HG03066 (cell line): ENCODE data around the gene CDH16.
"Not testable (repeated sequence)": the region's sequence is repeated elsewhere in the genome, so short reads cannot be mapped to it uniquely, and the experiment has no call there.

Experiments used
- ATAC-seq: cut with Tn5 transposase; IDR thresholded peaks from one replicate; pipeline ENCODE4 v1.9.1; 2021; ENCODE audit warnings: low read depth; ENCODE audit not compliant: unreplicated experiment

The CDH16 gene, protein sequence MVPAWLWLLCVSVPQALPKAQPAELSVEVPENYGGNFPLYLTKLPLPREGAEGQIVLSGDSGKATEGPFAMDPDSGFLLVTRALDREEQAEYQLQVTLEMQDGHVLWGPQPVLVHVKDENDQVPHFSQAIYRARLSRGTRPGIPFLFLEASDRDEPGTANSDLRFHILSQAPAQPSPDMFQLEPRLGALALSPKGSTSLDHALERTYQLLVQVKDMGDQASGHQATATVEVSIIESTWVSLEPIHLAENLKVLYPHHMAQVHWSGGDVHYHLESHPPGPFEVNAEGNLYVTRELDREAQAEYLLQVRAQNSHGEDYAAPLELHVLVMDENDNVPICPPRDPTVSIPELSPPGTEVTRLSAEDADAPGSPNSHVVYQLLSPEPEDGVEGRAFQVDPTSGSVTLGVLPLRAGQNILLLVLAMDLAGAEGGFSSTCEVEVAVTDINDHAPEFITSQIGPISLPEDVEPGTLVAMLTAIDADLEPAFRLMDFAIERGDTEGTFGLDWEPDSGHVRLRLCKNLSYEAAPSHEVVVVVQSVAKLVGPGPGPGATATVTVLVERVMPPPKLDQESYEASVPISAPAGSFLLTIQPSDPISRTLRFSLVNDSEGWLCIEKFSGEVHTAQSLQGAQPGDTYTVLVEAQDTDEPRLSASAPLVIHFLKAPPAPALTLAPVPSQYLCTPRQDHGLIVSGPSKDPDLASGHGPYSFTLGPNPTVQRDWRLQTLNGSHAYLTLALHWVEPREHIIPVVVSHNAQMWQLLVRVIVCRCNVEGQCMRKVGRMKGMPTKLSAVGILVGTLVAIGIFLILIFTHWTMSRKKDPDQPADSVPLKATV

DNA sequence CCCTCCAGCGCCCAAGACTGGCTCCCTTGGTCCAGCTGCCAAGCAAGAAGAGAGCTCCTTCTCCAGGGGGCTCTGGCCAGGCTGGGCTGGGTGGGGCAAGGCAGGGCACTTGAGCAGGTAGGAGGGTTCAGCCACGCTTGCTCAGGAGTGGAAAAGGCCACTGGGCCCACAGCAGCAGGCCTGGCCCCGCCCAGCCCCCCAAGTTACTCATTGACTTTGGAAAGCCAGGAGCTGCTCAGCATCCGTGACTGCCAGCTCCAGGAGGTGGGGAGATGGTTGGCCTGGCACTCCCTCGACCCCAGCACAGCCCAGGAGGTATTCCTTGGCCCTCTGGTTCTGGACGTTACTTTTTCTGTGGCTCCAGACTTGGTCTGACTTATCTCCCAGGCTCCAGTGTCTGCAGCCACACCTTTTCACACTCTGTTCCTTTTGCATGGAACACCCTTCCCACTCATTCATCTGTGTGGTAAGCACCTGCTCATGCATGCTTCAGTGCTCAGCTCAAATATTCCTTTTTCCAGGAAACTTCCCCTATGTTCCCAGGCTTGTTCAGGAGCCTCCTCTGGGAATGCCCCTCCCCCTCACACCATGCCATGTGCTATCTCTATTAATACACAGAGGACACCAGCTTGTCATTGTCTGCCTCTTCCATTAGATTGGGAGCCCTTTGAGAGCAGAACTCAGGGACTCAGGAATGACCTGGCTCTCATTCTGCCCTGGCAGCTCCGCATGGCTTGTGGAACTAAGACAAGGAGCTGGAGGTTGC is at the start of gene CDH16:
TSS of gene CDH16 (minus strand) at position 83 of the 766 bp plus-strand sequence. CDS start 820 bp downstream, outside the sequence.
- ATAC-seq: no peak

DNA sequence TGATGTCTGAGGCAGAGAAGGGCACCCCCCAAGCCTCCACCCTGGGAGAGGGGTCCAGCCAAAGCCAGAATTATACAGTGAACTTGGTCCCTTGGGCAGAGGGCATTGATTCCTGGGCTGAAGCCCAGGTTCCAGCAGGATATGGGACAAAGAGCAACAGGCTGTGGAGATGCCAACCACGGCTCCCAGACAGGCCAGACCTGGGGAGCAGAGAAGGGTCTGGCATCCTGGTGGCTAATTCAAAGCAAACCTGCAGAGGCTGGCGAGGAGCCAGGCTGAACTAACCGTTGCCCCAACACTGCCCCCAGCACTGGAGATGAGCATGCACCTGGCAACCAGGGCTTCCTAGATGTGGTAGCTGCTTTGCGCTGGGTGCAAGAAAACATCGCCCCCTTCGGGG is 45.4 kb upstream of the CDH16 start:
- ATAC-seq: no peak

DNA sequence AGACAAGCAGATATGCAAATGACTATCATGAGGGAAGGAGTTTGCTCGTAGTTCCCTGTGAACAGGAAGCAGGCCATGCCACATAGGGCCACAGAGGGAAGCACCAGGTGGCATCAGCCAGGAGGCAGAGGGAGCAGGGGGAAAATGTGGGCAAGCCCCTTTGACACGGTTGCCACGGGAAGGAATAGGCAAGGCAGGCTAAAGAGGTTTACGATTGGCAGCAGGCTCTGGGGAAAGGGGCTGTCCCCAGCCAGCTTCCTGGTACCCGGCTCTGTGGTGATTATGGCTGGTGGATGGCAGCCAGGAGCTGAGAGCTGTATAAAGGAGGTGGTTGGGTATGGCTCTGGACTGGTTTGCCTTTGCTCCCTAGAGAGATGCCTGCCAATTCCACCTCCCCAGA is 43.2 kb upstream of the CDH16 start:
- no peak for ATAC-seq

DNA sequence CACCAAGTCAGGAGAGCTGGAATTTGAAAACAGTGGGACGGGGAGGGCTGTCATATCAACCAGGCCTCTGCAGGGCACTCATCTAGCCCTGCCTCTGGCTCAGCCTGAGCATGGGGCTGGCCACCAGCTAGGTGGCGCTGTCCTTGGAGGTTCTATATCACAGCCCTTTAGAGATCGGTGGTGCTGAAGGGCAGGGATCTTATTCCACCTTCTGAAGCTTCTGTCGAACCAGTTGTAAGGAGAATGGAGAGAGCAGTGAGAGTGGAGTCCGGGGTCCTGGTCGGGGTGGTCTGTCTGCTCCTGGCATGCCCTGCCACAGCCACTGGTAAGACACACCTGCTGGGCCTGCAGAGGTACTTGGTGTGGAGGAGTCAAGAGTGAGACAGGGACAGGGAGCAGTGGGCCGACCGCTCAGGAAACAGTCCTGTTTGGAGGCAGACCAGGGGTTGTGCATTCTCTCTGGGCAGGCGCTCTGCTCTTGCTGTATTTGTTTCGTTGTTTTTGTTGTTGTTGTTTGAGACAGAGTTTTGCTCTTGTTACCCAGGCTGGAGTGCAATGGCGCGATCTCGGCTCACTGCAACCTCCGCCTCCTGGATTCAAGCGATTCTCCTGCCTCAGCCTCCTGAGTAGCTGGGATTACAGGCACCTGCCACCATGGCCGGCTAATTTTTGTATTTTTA is 42.5 kb upstream of the CDH16 start, which contains the start of gene CES3:
TSS of gene CES3 (plus strand) at position 202 of the 680 bp plus-strand sequence. CDS start at position 244, 42 bp downstream.
- no peak for ATAC-seq

DNA sequence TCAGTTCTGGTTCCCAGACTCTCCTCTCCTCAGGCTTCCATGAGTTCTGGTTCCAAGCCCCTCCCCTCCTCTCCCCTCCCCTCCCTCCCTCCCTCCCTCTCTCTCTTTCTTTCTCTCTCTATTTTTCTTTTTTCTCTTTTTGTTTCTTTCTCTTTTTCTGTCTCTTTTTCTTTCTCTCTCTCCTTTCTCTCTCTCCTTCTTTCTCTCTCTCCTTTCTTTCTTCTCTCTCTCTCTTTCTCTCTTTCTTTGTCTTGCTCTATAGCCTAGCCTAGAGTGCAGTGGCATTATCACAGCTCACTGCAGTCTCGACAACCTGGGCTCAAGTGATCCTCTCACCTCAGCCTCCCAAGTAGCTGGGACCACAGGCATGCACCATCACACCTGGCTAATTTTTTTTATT is 41.6 kb upstream of the CDH16 start:
- ATAC-seq: no peak

DNA sequence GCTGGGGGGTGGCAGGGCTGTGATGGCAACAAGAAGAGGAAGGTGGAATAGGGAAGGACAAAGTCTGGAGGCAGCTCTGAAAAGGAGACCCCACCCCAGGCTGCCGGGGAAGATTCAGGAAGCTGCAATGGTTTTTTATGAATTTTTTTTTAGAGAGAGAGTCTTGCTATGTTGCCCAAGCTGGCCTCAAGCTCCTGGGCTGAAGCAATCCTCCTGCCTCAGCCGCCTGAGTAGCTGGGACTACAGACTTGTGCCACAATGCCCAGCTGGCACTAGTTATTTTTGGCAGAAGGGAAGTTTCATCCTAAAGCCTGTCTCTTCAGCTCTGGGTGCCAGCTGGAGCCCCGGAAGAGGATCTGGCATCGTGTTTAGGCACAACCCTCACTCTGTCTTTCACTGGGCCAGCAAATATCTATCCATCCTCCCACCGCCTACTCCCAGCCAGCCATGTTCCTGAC is 41.0 kb upstream of the CDH16 start:
- ATAC-seq: no peak

DNA sequence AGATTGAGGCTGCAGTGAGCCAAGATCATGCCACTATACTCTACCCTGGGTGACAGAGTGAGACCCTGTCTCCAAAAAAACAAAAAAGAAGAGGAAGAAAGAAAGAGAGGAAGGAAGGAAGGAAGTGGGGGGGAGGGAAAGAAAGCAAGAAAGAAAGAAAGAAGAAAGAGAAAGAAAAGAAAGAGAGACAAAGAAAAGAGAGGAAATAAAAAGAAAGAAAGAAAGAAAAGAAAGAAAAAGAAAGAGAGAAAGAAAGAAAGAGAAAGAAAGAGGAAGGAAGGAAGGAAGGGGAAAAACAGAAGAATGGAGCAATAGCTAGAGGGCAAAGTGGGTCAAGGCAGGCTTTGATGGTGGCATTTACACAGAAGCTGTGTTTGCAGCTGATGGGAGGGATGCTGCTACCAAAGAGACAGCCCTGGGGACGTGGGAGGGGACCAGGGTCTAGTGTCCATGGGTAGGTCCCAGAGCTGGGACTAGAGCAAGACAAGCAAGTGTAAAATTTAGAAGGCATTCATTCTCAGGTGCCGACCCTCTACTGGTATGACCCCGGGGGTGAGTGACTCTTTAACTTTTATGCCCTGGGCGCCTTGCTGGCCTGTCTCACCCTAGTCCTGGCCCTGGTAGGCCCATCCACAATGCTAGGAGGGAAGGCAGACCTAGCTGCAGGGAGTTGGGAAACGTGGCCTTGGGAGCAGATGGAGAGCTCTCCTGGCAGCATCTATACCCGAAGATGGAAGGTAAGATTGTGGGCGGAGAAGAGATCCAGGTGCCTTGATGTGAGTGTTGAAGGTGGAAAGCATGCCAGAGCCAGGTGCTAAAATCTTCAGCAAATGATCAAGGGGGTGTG is 40.4 kb upstream of the CDH16 start:
- no peak for ATAC-seq

DNA sequence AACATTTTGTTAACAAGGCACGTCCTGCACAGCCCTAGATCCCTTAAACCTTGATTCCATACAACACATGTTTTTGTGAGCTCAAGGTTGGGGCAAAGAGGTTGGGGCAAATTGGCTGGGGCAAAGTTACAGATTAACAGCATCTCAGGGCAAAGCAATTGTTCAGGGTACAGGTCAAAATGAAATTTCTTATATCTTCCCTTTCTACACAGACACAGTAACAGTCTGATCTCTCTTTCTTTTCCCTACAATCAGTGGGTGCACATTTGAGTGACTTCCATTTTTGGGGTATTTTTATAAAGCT is 37.4 kb upstream of the CDH16 start:
- not testable (repeated sequence) for ATAC-seq

DNA sequence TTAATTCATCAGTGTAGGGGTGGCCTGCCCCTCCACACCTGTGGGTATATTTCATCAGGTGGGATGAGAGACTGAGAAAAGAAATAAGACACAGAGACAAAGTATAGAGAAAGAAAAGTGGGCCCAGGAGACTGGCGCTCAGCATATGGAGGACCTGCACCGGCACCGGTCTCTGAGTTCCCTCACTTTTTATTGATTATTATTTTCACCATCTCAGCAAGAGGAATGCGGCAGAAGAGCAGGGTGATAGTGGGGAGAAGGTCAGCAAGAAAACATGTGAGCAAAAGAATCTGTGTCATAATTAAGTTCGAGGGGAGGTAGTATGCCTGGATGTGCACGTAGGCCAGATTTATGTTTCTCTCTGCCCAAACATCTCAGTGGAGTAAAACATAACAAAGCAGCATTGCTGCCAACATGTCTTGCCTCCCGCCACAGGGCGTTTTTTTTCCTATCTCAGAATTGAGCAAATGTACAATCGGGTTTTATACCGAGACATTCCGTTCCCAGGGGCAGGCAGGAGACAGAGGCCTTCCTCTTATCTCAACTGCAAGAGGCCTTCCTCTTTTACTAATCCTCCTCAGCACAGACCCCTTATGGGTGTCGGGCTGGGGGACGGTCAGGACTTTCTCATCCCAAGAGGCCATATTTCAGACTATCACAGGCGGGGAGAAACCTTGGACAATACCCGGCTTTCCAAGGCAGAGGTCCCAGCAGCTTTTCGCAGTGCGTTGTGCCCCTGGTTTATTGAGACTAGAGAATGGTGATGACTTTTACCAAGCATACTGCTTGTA is 36.9 kb upstream of the CDH16 start:
- ATAC-seq: not testable (repeated sequence)

DNA sequence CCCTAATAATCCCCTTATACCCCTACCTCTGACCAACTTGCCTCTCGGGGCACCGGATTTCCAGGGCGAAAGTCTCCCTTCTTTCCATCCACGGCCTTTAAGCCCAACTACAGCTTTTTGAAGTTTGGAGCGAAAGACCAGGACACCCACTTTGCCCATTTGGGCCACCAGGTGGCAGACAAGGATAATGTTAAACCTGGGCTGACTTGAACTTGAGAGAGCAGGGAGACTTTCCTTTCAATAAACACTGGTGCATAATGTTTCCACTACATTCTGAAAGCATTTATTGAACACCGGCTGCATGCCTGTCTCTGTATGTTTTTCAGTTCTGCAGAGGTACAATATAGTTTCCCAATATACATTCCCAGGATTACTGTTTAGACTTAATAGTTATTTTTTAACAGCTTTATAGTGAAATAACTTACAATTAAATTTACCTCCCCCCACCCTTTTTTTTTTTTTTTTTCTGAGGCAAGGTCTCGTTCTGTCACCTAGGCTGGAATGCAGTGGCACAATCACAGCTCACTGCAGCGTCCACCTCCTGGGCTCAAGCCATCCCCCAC is 35.5 kb upstream of the CDH16 start:
- ATAC-seq: no peak

DNA sequence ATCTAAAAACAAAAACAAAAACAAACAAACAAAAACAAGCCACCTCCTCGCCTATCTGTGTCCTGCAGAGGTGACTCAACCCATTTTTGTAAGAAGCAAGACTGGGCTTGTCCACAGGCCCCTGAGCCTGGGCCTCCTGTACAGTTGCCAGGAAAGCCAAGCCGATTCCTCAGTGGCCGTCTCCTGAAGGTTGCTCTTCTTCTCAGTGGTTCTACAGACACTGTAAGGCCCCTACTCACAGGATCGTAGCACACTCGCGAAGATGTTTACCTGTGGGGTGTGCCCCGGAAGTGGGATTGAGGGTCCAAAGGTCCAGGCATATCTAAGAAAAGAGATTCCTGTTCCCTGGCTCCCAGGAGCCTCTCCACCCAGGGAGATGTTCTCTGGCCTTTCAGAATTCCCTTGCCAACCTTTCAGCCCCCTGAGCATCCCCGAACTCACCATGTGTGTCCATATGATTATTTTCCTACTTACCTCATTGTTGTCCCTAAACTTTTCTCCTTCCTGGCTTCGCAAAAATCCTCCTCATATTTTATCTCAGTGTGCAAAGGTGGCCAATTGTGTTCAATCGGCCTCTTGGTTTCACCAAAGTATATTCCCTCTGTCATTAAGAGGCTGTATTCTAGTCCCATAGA is 34.9 kb upstream of the CDH16 start:
- no peak for ATAC-seq

DNA sequence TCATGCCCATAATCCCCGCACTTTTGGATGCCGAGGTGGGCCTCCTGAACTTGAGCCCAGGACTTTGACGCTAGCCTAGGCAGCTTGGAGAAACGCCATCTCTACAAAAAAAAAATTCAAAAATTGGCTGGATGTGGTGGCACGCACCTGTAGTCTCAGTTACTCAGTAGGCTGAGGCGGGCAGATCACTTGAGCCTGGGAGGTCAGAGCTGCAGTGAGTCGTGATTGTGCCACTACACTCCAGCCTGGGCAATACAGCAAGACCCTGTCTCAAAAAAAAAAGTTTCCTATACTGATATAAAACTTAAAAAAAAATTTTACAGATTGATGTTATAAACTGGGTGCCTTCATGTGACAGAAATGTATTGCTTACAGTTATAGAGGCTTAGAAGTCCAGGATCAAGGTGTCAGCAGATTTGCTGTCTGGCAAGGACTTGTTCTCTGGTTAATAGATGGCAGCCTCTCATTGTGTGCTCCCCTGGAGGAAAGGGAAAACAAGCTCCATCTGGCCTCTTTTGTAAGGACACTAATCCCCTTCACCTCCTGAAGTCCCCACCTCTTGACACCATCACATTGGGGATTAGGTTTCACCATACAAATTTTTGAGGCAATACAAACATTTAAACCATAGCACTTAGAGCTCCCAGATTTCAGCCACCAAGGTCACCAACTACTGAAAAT is 33.9 kb upstream of the CDH16 start:
- no peak for ATAC-seq

DNA sequence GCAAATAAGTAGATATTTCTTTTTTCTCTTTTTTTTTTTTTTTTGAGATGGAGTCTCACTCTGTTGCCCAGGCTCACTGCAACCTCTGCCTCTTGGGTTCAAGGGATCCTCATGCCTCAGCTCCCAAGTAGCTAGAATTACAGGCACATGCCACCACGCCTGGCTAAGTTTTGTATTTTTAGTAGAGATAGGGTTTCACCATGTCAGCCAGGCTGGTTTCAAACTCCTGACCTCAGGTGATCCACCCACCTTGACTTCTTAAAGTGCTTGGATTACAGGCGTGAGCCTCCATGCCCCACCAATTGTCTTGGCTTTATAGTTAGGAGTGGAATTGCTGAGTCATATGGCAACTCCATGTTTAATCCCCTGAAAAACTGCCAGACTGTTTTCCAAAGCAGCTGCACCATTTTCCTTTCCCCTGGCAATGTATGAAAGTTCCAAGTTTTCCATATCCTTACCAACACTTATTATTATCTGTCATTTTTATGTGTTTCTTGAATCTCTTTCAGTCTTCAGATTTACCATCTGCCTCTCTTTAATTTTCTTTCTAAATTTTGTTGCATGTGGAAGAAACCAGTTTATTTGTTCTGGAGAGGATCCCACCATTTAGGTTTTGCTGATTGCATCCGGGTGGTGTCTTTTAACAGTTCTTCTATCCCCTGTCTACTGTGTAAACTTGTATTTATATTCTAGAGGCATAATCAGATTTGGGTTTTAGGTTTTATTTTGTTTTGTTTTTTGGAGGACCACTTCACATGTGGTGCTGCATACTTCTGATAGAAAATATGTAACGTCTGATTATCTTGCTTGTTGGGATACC is 32.5 kb upstream of the CDH16 start:
- no peak for ATAC-seq

DNA sequence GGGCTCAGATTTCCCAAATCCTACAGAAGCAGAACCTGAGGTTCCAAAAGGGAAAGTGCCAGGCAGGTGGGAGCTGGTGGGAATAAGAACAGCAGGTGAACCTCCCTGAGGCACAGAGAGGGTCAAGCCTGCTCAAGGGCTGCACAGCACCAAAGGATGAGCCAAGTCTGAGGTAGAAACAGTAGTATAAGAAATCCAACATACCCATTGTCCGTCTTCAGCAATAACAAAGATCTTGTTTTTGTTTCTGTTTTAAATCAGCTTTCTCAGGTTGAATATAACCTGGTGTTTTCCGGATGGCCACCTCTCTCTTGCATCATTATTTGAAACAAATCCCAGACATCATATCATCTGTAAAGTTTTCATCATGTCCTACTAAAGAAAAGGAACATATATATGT is 31.8 kb upstream of the CDH16 start:
- no peak for ATAC-seq

DNA sequence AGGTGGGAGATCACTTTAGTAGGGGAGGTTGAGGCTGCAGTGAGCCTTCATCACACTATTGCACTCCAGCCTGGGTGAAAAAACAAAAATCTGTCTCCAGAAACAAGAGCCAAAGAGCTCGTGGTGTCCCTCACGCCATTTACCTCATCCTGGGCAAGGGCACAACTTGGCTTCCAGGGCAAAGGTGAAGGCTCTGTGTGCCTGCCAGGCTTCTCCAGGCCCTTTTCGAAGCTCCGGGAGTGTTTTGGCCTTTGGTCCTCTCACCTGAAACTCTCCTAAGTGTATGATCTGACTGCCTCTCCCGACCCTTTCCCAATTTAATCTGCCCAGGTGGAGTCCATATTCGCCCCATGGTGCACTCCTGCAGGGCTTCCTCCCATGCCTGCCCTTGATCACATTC is 30.8 kb upstream of the CDH16 start:
- ATAC-seq: no peak

DNA sequence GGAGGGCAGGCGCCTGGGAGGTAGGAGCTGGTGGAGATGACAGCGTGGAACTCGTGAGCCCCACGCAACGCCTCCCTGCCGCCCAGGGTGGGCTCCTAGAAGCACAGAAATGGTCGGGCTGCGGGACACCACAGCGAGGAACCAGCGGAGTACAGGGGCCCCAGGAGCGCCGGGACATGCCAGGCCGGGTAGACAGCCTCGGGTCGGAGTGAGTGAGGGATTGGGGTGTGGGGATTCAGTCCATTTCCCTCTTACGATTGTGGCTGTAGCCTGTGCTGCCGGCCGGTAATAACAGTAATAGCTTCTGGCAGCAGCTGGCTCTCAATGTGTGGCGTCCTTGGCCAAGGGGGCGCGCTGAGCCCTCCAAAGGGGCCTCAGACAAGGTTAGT is 30.1 kb upstream of the CDH16 start:
- ATAC-seq: no peak
